IMR-90 (cell line): ENCODE results near the gene INHA. TPM values are rescaled to one million over a fixed set of nuclear protein-coding genes. Genes with fewer than 3 reads are reported as not detected.

ENCODE experiments used
- ATAC-seq: fragments of 200-7000 bp; cut with Tn5 transposase; 2 replicates; pipeline ENCODE4 v1.9.1; 2020; ENCODE audit warnings: low read depth, mild to moderate bottlenecking, moderate library complexity
- BruUV-seq: library from RNA; stranded (reverse); fragments of 400-500 nt; replicated peaks from 2 replicates; lab custom pipeline; 2021; lab: Mats Ljungman, UMichigan
- CTCF ChIA-PET: fragments of 300-600 bp; formaldehyde crosslinking; extraction: SDS; loops from one replicate; lab custom pipeline; 2021; ENCODE audit warnings: antibody characterized with exemption; lab: Yijun Ruan, JAX
- POLR2A ChIA-PET: fragments of 300-600 bp; sonication (Branson Sonifier 250); formaldehyde crosslinking; loops from one replicate; lab custom pipeline; 2022; ENCODE audit warnings: antibody characterized with exemption; ENCODE audit not compliant: unreplicated experiment; lab: Charles Lee
- DNase-seq: peaks from one replicate; pipeline ENCODE4 v3.0.0; 2013
- H2AFZ ChIP-seq: replicated peaks from 2 replicates; pipeline ENCODE3; 2013; ENCODE audit warnings: low read length, mild to moderate bottlenecking; ENCODE audit not compliant: poor library complexity
- H2AK5ac ChIP-seq: 2 replicates; pipeline ENCODE4 v1.6.1; 2013; ENCODE audit warnings: low read depth, low read length, inconsistent platforms
- H2AK9ac ChIP-seq: replicated peaks from 2 replicates; pipeline ENCODE3; 2013; ENCODE audit warnings: mild to moderate bottlenecking, low read depth, low read length, moderate library complexity; ENCODE audit not compliant: poor library complexity
- H2BK120ac ChIP-seq: 2 replicates; pipeline ENCODE4 v1.6.1; 2013; ENCODE audit warnings: low read depth, low read length, inconsistent platforms
- H2BK15ac ChIP-seq: 3 replicates; pipeline ENCODE4 v1.6.1; 2013; ENCODE audit warnings: low read depth, low read length, inconsistent platforms
- H2BK20ac ChIP-seq: 2 replicates; pipeline ENCODE4 v1.6.1; 2013; ENCODE audit warnings: low read depth, mild to moderate bottlenecking, inconsistent platforms, low read length, moderate library complexity
- H2BK5ac ChIP-seq: 2 replicates; pipeline ENCODE4 v1.6.1; 2013; ENCODE audit warnings: mild to moderate bottlenecking, low read depth, low read length, inconsistent platforms; ENCODE audit not compliant: poor library complexity, severe bottlenecking
- H3K14ac ChIP-seq: replicated peaks from 2 replicates; pipeline ENCODE4 v1.6.1; 2013; ENCODE audit warnings: low read depth, low read length, inconsistent platforms
- H3K18ac ChIP-seq: 2 replicates; pipeline ENCODE4 v1.6.1; 2013; ENCODE audit warnings: low read depth, low read length, control low read depth
- H3K23ac ChIP-seq: 2 replicates; pipeline ENCODE4 v1.6.1; 2013; ENCODE audit warnings: low read depth, low read length, inconsistent platforms
- H3K27ac ChIP-seq: 2 replicates; pipeline ENCODE4 v1.5.1; 2013; ENCODE audit warnings: mild to moderate bottlenecking, control low read depth, low read length; ENCODE audit not compliant: insufficient read depth
- H3K27me3 ChIP-seq: 2 replicates; pipeline ENCODE4 v1.6.1; 2013; ENCODE audit warnings: low read length; ENCODE audit not compliant: control insufficient read depth, insufficient read depth
- H3K36me3 ChIP-seq: 2 replicates; pipeline ENCODE4 v1.6.1; 2013; ENCODE audit warnings: low read length, mixed read lengths; ENCODE audit not compliant: control insufficient read depth, insufficient read depth
- H3K4ac ChIP-seq: 2 replicates; pipeline ENCODE4 v1.6.1; 2013; ENCODE audit warnings: low read depth, low read length, inconsistent platforms
- H3K4me1 ChIP-seq: 2 replicates; pipeline ENCODE4 v1.6.1; 2013; ENCODE audit warnings: low read length, mixed read lengths; ENCODE audit not compliant: control insufficient read depth, insufficient read depth
- H3K4me2 ChIP-seq: 2 replicates; pipeline ENCODE4 v1.6.1; 2013; ENCODE audit warnings: low read depth, mild to moderate bottlenecking, control low read depth, low read length, moderate library complexity
- H3K4me3 ChIP-seq: 2 replicates; pipeline ENCODE4 v1.5.1; 2013; ENCODE audit warnings: low read depth, mild to moderate bottlenecking, control low read depth, low read length, moderate library complexity; ENCODE audit not compliant: insufficient read depth
- H3K56ac ChIP-seq: 2 replicates; pipeline ENCODE4 v1.6.1; 2013; ENCODE audit warnings: low read length, inconsistent platforms; ENCODE audit not compliant: insufficient read depth; ENCODE audit errors: extremely low read depth
- H3K79me1 ChIP-seq, 2 experiments: 2 replicates each; pipeline ENCODE4 v1.6.1; 2013; ENCODE audit warnings: low read length in 2 of 2, inconsistent platforms in 1 of 2, low read depth in 1 of 2
- H3K9ac ChIP-seq: 2 replicates; pipeline ENCODE4 v1.6.1; 2013; ENCODE audit warnings: low read depth, low read length, control low read depth
- H3K9me1 ChIP-seq: 2 replicates; pipeline ENCODE4 v1.6.1; 2013; ENCODE audit warnings: low read length, inconsistent platforms; ENCODE audit not compliant: insufficient read depth
- H3K9me3 ChIP-seq: 2 replicates; pipeline ENCODE4 v1.6.1; 2013; ENCODE audit warnings: low read length; ENCODE audit not compliant: control insufficient read depth, insufficient read depth
- H4K20me1 ChIP-seq: 2 replicates; pipeline ENCODE4 v1.6.1; 2013; ENCODE audit warnings: low read length, inconsistent platforms; ENCODE audit not compliant: insufficient read depth
- H4K5ac ChIP-seq: 2 replicates; pipeline ENCODE4 v1.6.1; 2013; ENCODE audit warnings: mild to moderate bottlenecking, low read depth, low read length, control low read depth
- H4K8ac ChIP-seq, 2 experiments: 2 replicates each; pipeline ENCODE4 v1.6.1; 2013; ENCODE audit warnings: low read depth in 2 of 2, low read length in 2 of 2, control low read depth in 1 of 2, inconsistent platforms in 1 of 2
- H4K91ac ChIP-seq: 2 replicates; pipeline ENCODE4 v1.6.1; 2013; ENCODE audit warnings: low read depth, low read length, inconsistent platforms; ENCODE audit not compliant: insufficient read depth
- BHLHE40 ChIP-seq: fragments of 150-350 bp; IDR thresholded peaks from 2 replicates; pipeline ENCODE4 v1.6.1; 2016; ENCODE audit warnings: mild to moderate bottlenecking, low read depth, low read length
- CEBPB ChIP-seq: IDR thresholded peaks from 2 replicates; pipeline ENCODE4 v1.6.1; 2012; ENCODE audit warnings: low read depth, low read length, improper control_type of control experiment
- CHD1 ChIP-seq: IDR thresholded peaks from 2 replicates; pipeline ENCODE4 v1.6.1; 2012; ENCODE audit warnings: low read depth, low read length, improper control_type of control experiment
- FOS ChIP-seq: fragments of 150-350 bp; IDR thresholded peaks from 2 replicates; pipeline ENCODE4 v1.6.1; 2016; ENCODE audit warnings: low read depth, low read length
- MAFK ChIP-seq: IDR thresholded peaks from 2 replicates; pipeline ENCODE4 v1.6.1; 2012; ENCODE audit warnings: low read depth, low read length, improper control_type of control experiment
- MAZ ChIP-seq: IDR thresholded peaks from 2 replicates; pipeline ENCODE4 v1.6.1; 2012; ENCODE audit warnings: low read depth, mild to moderate bottlenecking, low read length, improper control_type of control experiment, moderate library complexity, borderline replicate concordance
- MXI1 ChIP-seq: IDR thresholded peaks from 2 replicates; pipeline ENCODE4 v1.6.1; 2012; ENCODE audit warnings: low read depth, mild to moderate bottlenecking, low read length, moderate library complexity, borderline replicate concordance
- NFE2L2 ChIP-seq: fragments of 150-350 bp; IDR thresholded peaks from 2 replicates; pipeline ENCODE4 v1.6.1; 2016; ENCODE audit warnings: low read depth, mild to moderate bottlenecking, low read length
- POLR2A ChIP-seq: IDR thresholded peaks from 2 replicates; pipeline ENCODE4 v1.6.1; 2012; ENCODE audit warnings: mild to moderate bottlenecking, low read depth, low read length
- RAD21 ChIP-seq: IDR thresholded peaks from 2 replicates; pipeline ENCODE4 v1.6.1; 2012; ENCODE audit warnings: low read length, improper control_type of control experiment
- RCOR1 ChIP-seq: IDR thresholded peaks from 2 replicates; pipeline ENCODE4 v1.6.1; 2012; ENCODE audit warnings: mild to moderate bottlenecking, low read length, improper control_type of control experiment; ENCODE audit not compliant: insufficient replicate concordance
- RFX5 ChIP-seq: IDR thresholded peaks from 2 replicates; pipeline ENCODE4 v1.8.0; 2012; ENCODE audit warnings: low read depth, mild to moderate bottlenecking, low read length, moderate library complexity
- SMC3 ChIP-seq: fragments of 150-350 bp; IDR thresholded peaks from 2 replicates; pipeline ENCODE4 v1.6.1; 2016; ENCODE audit warnings: low read depth, mild to moderate bottlenecking, antibody characterized with exemption, low read length, moderate library complexity
- WGBS, 2 experiments: methylation state at CpG; one replicate each; pipeline versions ENCODE4 v1.1.5 to v1.1.7; 2013; ENCODE audit warnings: missing lambda C conversion rate in 2 of 2; ENCODE audit not compliant: insufficient read length in 1 of 2; ENCODE audit errors: extremely low coverage in 2 of 2; 5-methylcytosine and 5-hydroxymethylcytosine counted together
- dilution Hi-C: fragments of 300-500 bp; cut with HindIII; formaldehyde crosslinking; loops from one replicate; pipeline ENCODE4 v1.14.3; 2018; ENCODE audit warnings: low sequenced_read_pairs; ENCODE audit not compliant: unreplicated experiment
- in situ Hi-C: fragments of 300-500 bp; cut with MboI; formaldehyde crosslinking; loops from 3 replicates; pipeline ENCODE4 v1.14.3; 2019; ENCODE audit warnings: low sequenced_read_pairs, inconsistent platforms, mixed read lengths
- intact Hi-C: fragments of 100-400 bp; cut with micrococcal nuclease; formaldehyde crosslinking; loops from 2 replicates; pipeline ENCODE4 v1.10.0; 2022
- polyA plus RNA-seq, 3 experiments: library from polyadenylated mRNA; depleted of rRNA; stranded (reverse); fragments of >200 nt; gene quantifications; 2 replicates each; pipeline ENCODE4 v1.2.3, GENCODE V29; 2012; ENCODE audit warnings: low replicate concordance in 1 of 3
- total RNA-seq: library from RNA; depleted of rRNA; stranded (reverse); fragments of >200 nt; gene quantifications from 2 replicates; pipeline ENCODE4 v1.2.3, GENCODE V29; 2012
- TF ChIP-seq, protein P1 (sequence below): fragments of 150-350 bp; IDR thresholded peaks from 2 replicates; pipeline ENCODE4 v1.6.1; 2016; ENCODE audit warnings: low read depth, mild to moderate bottlenecking, low read length, moderate library complexity, borderline replicate concordance
- TF ChIP-seq, protein P2 (sequence below): fragments of 150-350 bp; IDR thresholded peaks from 2 replicates; pipeline ENCODE4 v1.6.1; 2017; ENCODE audit warnings: mild to moderate bottlenecking, antibody characterized with exemption, low read length, low read depth
- TF ChIP-seq, protein P3 (sequence below): conservative IDR thresholded peaks from 2 replicates; pipeline ENCODE4 v1.5.1; 2012; ENCODE audit warnings: mild to moderate bottlenecking, low read depth, low read length, improper control_type of control experiment

INHA gene
- total and polyA plus RNA-seq, 2 of the 4 experiments (the other 2 are of a cell fraction), result 0.96 TPM; not detected in 1

DNA sequence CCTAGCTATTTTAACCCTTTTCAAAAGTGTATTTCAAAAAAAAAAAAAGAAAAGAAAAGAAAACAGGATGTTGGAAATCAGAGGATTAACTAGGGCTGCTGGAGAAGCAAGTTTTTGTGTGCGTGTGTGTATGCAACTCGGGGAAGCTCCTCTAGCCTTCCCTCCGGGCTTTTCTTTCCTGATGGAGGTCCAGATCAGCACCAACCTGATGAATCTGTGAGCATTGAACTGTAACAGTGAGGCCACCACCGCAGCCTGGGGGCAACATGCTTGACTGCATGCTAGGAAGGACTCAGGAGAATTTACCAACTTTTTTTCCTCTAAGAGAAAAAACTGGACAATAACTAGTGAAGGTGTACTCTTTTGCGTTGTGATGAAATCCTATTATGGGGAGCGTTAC is 3.1 kb upstream of the INHA start:
- no CpG with 5 or more reads among the region's 6 CpGs for WGBS, 2 experiments
- no TSS peak for BruUV-seq
- H3K9ac ChIP-seq, result no peak overlapping the region
- no peak overlapping the region for H2AK9ac ChIP-seq
- ATAC-seq (no peak), DNase-seq (no peak)
- H2AK5ac ChIP-seq, result no peak overlapping the region
- H4K91ac ChIP-seq, result no peak overlapping the region
- H3K4me3 ChIP-seq, result no peak overlapping the region
- H2BK15ac ChIP-seq, result no peak overlapping the region
- H3K79me1 ChIP-seq, result peaks cover 11 to 18% of the 10 kb centered on the region in 2 experiments
- ChIA-PET POLR2A (no interaction called here), CTCF (no interaction called here)
- peaks cover 19% of the 10 kb centered on the region; the same call in 1 of the 2 replicates for H3K36me3 ChIP-seq
- H3K4me2 ChIP-seq, result no peak overlapping the region
- no peak overlapping the region for H2BK5ac ChIP-seq
- TF ChIP-seq, protein P1, sequence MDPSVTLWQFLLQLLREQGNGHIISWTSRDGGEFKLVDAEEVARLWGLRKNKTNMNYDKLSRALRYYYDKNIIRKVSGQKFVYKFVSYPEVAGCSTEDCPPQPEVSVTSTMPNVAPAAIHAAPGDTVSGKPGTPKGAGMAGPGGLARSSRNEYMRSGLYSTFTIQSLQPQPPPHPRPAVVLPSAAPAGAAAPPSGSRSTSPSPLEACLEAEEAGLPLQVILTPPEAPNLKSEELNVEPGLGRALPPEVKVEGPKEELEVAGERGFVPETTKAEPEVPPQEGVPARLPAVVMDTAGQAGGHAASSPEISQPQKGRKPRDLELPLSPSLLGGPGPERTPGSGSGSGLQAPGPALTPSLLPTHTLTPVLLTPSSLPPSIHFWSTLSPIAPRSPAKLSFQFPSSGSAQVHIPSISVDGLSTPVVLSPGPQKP, result no peak
- TF ChIP-seq, protein P2, sequence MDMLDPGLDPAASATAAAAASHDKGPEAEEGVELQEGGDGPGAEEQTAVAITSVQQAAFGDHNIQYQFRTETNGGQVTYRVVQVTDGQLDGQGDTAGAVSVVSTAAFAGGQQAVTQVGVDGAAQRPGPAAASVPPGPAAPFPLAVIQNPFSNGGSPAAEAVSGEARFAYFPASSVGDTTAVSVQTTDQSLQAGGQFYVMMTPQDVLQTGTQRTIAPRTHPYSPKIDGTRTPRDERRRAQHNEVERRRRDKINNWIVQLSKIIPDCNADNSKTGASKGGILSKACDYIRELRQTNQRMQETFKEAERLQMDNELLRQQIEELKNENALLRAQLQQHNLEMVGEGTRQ, result no peak
- TF ChIP-seq MXI1 (no peak), FOS (no peak), SMC3 (no peak), RAD21 (no peak), RFX5 (no peak), POLR2A (no peak), BHLHE40 (no peak), RCOR1 (no peak), MAFK (no peak), CEBPB (no peak), CHD1 (no peak), MAZ (no peak), NFE2L2 (no peak)
- TF ChIP-seq, protein P3, sequence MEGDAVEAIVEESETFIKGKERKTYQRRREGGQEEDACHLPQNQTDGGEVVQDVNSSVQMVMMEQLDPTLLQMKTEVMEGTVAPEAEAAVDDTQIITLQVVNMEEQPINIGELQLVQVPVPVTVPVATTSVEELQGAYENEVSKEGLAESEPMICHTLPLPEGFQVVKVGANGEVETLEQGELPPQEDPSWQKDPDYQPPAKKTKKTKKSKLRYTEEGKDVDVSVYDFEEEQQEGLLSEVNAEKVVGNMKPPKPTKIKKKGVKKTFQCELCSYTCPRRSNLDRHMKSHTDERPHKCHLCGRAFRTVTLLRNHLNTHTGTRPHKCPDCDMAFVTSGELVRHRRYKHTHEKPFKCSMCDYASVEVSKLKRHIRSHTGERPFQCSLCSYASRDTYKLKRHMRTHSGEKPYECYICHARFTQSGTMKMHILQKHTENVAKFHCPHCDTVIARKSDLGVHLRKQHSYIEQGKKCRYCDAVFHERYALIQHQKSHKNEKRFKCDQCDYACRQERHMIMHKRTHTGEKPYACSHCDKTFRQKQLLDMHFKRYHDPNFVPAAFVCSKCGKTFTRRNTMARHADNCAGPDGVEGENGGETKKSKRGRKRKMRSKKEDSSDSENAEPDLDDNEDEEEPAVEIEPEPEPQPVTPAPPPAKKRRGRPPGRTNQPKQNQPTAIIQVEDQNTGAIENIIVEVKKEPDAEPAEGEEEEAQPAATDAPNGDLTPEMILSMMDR, result no peak
- peaks cover 10% of the 10 kb centered on the region for H3K4me1 ChIP-seq
- H3K9me3 ChIP-seq, result no peaks in the 10 kb centered on the region
- no peak overlapping the region for H3K4ac ChIP-seq
- H3K23ac ChIP-seq, result no peak overlapping the region
- H2AFZ ChIP-seq, result no peak overlapping the region
- no peak overlapping the region for H4K8ac ChIP-seq
- H2BK20ac ChIP-seq, result no peak overlapping the region
- H4K20me1 ChIP-seq, result peaks cover 8% of the 10 kb centered on the region; the same call in 1 of the 2 replicates
- peaks cover 8% of the 10 kb centered on the region; the same call in 1 of the 2 replicates for H3K9me1 ChIP-seq
- in situ Hi-C loops, result no loop called here
- H3K14ac ChIP-seq, result no peak overlapping the region
- no peak overlapping the region for H3K18ac ChIP-seq
- H2BK120ac ChIP-seq, result no peak overlapping the region
- dilution Hi-C loops, result no loop called here
- H3K27ac ChIP-seq, result no peak overlapping the region
- no peaks in the 10 kb centered on the region; the same call in 1 of the 2 replicates for H3K27me3 ChIP-seq
- H3K56ac ChIP-seq, result no peak overlapping the region
- no peak overlapping the region for H4K5ac ChIP-seq
- intact Hi-C loops, result no loop called here
